Stimulated activated CD4-positive, alpha-beta T cell treated with anti-CD3 and anti-CD28 coated beads, Interleukin-2, amount 100 ng/mL, for 48 hours (primary cell): ENCODE measurements around the gene BCS1L.
A peak's percentile ranks its signal among the peaks of the same experiment; 100 is the strongest.

Experiments
- DNase-seq, 2 donors: peaks; one replicate each; pipeline ENCODE4 v3.0.0-alpha.2; 2020

BCS1L gene

DNA sequence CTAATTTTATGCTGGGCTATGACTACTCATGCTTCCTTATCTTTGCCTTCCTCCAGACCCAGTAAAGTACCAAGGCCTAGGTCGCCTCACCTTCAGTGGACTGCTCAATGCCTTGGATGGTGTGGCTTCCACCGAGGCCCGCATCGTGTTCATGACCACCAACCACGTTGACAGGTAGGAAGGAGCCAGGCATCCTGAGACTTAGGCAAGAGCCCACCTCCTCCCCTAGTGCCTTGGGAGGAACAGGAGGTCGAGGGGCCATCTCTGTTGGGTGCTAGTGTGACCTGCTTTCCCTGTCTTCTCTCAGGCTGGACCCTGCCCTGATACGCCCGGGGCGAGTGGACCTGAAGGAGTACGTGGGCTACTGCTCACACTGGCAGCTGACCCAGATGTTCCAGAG lies 3.3 kb downstream of the BCS1L start:
- no peak for DNase-seq

DNA sequence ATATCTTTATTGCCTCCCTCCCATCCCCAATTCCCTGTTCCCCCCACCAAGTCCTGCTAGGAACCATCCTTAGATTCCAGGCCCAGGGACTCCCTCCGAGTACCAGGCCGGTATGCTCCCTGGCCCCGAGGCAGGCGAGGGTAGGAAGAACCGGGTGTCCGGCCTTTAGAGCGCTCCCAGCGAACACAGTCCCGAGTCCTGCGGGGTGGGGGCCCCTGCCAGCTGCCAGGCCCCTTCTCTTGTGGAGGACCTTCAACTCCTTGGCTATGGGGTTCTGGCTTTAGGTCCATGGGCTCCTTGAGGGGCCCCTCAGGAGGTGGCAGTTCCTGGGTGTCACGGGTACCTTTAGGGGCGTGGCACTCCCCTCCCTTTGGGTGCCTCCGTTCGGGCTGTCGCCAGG lies 4.4 kb downstream of the BCS1L start:
- no peak for DNase-seq

DNA sequence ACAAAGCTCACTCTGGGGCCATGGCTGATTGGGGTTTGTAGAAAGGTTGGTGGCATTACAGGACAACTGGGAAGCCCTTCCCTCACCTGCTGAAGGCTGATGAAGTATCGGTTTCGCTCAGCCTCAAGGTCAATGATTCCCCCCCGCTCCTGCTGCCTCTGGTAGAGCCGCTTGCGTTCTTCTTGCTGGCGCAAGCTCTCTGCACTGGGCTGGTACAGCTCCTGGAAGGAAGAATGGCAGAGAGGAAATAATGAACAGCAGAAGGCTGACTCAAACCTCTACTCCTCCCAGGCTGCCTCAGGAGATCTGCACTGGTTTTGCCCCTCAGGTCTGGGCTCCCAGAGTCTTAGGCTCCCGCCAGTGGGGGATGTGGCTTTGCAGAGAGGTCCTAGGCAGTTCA lies 5.2 kb downstream of the BCS1L start:
- DNase-seq: no peak

DNA sequence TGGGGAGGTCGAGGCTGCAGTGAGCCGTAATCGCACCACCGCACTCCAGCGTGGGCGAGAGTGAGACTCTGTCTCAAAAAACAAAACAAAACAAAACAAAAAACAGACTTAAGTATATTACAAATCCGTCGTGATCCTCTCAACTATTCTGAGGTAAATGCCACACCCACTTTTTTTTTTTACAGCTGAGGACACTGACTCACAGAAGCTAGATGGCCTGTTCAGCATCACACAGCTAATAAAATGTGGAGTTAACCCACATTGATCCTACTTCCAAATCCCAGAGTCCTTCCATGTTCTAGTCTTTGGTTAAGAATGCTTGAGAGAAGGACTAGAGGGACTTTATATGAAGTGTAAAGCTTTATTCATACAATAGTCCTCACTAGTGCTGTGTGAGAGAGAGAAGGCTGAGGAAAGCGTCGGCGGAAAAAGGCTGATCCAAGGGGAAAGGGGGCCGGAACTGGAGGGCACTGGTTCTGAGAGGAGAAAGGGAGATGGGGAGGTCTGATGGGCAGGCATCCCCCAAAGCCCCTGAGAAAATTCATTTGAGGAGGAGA lies 11.7 kb downstream of the BCS1L start:
- DNase-seq: no peak

DNA sequence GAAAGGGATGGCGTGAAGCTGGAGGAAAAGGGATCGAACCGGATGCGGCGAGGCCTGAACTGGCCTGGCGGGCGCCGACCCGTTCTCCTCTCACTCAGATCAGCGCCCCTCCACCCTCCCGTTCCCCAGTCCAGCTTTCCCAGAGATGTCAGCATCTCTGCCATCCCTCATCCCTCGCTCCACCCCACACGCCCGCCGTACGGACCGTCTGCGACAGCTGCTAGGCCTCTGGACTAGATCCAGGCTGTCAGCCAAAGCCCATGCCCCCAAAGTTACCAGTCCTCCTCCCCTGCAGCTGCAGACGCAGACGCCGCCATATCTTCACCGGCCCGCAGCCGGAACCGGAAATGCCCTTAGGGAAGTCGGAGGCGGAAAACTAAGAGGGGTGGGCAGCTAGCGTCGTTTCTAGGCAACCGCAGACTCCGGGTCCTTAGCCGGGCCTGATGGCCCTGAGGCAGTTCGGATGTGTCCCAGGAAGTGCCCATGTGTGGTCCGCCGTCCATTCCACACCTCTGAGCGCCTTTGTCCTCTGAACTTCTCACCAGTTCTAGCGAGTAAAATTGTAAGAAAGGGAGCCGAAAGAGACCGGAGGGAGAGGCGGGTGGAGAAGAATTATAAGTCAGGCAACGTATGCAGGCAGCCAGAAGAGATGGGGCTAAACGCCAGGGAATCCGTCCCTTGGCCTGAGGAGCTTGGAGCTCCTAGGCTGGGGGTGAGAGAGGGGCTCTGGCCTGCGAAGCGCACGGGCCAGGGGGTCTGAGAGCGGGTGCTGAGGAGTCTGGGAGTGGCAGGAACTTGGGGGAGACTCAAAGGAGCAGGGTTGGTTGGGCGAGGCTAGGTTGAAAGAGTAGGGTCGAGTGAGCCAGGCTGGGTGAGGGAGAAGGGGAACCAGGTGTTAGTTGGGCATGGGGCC lies 12.4 kb downstream of the BCS1L start, which contains the start of the genes RNF25 and STK36:
RNF25 (minus strand) TSS at position 349 of the 913 bp plus-strand sequence; CDS start at position 317, 32 bp downstream.
STK36 (plus strand) TSS at position 433 of the 913 bp plus-strand sequence. CDS start 744 bp downstream, outside the sequence.
- peak; percentile 73 to 76 for DNase-seq

DNA sequence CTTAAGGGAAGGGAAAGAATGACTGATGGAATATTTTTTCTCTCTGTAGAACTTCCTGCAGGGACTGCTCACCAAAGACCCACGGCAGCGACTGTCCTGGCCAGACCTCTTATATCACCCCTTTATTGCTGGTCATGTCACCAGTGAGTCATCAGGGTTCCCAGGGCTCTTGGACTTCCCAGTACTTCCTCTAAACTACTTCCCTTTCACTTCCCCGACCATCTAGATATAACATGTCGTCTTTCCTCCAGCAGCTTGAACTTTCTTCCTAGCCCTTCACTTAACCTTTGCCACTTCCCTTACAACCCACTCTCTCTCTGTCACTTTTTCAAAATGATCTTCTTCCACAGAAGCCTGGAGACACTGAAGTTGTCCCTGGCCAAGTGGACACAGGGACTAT lies 19.6 kb downstream of the BCS1L start:
- DNase-seq: no peak

DNA sequence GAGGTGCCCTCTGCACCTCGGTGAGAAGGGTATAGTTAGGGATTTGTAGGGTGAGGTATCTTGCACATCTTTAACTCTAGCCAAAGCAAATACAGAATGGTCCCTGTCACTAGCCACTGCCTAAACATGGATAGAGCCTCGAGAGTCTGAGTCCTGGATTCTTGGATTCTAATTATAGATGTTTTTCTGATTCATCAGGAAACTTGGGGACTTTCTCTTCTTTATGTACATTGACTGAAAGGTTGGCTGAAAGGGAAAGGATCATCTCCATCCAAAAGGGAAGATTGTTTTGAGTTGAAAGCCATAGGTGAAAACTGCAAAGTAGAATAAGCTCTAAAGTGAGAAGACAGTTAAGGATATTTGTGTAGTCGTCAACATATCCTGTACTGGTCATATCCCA lies 20.6 kb downstream of the BCS1L start:
- no peak for DNase-seq

DNA sequence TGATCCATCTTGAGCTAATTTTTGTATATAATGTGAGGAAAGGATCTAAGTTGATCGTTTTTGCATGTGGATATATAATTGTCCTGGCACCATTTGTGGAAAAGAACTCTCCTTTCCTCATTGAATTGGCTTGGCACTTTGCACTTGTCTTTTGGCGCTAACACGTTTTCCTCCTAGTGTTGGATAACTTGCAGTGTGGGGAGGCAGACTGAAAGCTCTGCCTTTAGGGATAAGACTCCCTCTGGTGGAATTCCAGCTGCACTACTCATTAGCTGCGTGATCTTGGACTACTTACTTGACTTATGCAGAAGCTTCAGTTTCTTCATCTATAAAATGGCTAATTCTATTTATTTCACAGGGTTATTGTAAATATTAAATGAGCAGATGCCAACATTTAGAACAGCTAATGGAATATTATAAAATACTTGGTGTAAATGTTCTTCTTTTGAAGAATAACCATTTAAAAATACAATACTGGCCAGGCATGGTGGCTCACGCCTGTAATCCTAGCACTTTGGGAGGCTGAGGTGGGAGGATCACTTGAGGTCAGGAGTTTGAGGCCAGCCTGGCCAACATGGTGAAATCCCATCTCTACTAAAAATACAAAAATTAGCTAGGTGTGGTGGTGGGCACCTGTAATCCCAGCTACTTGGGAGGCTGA lies 28.0 kb downstream of the BCS1L start:
- peak in 1 of 2 donors; percentile 11 for DNase-seq

DNA sequence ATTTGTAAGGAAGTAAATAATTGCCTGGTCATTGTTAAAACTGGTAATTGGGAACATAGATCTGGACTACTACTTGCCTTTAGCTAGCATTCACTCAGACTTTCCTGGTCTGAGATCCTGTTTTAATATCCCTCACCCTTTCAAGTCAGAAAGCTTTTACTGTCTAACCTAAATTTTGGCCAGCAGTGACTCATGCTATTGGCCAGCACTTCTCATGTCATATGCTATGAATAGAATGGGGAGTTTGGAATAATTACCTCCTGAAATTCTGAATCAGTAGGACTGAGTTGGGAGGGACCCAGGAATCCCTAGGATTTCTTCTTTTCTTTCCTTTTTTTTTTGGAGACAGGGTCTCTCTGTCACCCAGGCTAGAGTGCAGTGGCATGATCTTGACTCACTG lies 31.8 kb downstream of the BCS1L start:
- no peak for DNase-seq

DNA sequence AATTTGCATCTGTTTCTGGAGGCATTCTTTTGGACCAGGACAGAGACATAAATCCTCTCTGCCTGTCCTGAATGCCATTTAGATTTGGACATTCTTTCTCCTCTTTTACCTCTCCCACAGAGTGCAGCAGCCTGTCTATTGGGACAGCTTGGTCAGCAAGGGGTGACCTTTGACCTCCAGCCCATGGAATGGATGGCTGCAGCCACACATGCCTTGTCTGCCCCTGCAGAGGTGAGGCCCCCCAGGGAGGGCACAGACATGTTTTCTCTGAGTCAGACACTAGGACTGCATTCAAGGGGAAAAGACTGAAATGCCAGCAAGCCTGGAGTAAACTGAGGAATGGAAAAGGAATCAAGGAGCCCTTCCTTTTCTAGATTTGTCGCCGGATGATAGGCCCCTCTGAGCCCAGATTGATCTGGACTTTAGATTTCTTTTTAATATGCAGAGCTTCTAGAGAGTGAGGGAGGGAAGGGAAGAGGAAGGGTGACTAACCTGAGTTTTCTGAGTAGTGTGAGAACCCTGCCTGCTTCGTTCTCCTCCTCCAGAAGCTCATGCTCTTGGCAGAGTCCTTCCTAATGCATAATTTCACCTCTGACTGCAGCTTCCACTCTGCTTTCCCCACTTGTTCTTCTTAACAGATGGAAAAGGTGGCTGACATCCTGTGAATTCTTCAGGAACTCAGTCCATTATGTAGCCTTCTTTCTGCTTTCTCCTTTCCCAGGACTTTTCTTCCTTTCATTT lies 35.1 kb downstream of the BCS1L start:
- no peak for DNase-seq

DNA sequence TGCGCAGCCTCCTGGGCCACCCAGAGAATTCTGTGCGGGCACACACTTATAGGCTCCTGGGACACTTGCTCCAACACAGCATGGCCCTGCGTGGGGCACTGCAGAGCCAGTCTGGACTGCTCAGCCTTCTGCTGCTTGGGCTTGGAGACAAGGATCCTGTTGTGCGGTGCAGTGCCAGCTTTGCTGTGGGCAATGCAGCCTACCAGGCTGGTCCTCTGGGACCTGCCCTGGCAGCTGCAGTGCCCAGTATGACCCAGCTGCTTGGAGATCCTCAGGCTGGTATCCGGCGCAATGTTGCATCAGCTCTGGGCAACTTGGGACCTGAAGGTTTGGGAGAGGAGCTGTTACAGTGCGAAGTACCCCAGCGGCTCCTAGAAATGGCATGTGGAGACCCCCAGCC lies 39.4 kb downstream of the BCS1L start:
- DNase-seq: no peak

DNA sequence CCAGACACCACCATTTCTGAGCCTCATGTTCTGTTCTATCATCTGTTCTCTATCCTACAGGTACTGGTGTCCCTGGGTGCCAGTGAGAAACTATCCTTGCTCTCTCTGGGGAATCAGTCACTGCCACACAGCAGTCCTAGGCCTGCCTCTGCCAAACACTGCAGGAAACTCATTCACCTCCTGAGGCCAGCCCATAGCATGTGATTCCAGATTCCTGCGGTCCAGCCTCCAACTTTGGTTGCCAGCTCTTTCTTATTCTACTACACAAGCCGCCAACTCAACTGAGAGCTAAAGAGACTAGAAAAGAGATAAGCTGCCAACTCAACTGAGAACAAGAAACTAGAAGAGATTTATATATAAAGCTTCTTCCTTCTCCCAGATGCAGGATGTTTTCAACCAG lies 42.3 kb downstream of the BCS1L start:
- DNase-seq: no peak

DNA sequence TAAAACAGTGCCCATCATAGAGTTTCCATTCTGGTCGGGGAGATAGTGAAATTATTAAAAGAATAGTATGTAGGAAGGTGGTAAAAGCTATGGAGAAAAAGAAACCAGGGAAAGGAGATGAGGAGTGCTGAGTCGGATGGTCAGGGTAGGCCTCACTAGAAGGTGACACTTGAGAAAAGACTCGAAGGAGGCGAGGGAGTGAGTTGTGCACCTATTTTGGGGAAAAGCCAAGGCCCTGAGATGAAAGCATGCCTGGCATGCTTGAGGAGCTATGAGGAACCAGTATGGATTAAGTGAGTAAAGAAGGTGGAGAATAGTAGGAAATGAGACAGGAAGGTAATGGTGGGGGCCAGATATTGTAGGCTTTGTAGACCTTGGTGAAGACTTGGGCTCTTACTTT lies 43.9 kb downstream of the BCS1L start:
- DNase-seq: no peak

DNA sequence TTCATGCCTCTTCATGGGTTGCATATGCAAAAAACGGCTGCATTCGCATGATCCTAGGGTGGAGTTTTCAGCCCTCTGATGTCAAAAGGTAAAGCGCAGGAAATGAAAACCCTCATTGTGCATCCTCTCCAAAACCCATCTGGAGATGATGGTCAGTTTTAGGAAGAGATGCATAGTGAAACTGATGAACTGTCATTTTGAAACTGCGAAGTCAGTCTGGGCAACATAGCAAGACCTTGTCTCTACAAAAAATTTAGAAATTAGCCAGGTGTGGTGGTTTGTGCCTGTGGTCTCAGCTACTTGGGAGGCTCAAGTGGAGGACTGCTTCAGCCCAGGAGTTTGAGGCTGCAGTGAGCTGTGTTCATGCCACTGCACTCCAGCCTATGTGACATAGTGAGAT lies 48.6 kb downstream of the BCS1L start:
- no peak for DNase-seq

DNA sequence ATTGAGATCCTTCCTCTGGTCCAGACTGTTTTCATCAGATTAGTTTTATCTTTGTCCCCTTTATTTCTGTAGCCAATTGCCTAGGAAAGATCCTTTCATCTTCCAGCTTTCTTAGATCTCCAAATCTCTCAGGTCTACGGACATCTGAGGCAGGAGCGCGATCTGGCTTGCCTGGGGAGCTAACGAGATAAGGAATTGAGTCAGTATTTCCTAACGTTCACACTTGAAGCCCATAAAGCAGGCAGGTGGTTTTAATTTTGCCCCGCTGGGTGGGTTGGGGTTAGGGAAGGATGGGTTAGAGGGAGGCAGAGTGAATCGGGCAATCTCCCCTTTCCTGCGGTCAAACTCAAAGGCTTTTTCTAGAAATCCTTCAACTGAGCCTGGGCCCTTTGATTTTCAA lies 50.4 kb downstream of the BCS1L start:
- no peak for DNase-seq

DNA sequence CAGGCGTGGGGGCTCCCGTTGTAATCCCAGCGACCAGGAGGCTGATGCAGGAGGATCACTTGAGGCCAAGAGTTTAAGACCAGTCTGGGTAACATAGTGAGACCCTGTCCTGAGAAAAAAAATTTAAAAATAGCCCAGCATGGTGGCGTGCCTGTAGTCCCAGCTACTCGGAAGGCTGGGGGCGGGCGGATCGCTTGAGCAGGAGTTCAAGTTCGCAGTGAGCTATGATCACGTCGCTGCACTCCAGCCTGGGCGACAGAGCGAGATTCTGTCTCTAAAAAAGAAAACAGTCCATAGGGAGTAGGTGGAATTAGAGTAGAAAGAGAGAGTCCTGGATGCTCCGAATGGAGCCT lies 50.8 kb downstream of the BCS1L start:
- no peak for DNase-seq

DNA sequence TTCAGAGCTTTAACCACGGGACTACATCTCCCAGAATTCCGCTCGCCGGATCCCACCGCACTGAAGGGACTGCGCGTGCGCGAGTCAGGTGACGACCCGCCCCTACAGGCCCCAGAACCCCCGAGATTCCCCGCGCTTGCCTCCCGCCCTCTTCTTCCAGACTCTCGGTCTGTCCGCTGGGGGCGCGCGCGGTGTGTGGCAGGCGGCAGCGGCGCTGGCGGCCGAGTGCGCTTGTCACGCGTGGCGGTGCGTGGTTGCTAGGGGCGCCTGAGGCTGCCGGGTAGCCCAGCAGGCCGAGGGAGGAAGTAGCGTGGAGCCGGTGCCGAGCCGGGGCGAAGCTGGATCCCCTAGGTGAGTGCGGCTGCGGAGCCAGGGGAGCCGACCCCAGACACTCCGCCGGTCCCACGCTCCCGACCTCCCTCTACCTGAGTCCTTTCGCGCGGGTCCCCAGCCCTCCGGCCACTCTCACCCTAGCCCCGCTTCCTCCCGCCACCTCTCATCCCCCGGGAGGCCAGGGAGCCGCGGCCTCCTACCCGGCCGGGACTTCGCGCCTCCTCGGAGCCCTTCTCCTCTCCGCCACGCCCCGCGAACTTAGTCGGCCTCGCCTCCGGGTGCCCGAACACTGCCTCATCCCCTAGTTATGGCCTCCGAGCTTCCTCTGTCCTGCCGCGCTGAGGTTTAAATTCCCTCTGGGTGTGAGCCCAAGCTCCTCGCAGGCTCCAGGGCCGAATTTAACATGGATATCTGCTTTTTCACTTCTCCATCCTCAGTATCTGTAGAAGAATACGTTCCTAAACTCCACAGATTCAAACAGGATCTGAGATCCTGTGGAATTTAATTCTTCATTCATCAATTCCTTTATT lies 51.4 kb downstream of the BCS1L start, which contains the start of gene TTLL4:
TTLL4 (plus strand) TSS at position 149 of the 863 bp plus-strand sequence. CDS start 26,842 bp downstream, outside the sequence.
- DNase-seq: peak; percentile 97 to 98

DNA sequence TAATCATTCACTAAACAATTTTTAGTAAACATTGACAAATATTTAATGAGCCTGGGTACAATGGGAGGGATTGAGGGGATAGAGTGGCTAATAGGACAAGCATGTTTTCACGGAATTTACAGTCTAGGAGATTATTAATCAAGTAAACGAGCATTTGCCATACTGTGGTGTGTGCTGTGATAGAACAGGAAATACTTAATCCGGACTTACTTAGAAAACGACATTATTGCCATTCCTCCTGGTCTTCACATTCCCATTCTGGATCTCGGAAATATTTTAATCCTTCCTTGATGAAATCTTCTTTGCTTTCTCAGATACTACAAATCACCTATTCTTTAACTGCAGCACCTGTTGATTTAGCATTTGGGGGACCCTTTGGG lies 52.1 kb downstream of the BCS1L start:
- no peak for DNase-seq
